ENCODE results near the gene COPA.
A peak's percentile ranks its signal among the peaks of the same experiment; 100 is the strongest.
"Not testable (repeated sequence)": the region's sequence is repeated elsewhere in the genome, so short reads cannot be mapped to it uniquely, and the experiment has no call there.

COPA gene

GRCh38 chr1:160328184-160328583 lies 14.9 kb downstream of the COPA start:
- DNase-seq (ENCODE audit: low read depth in 1 of 2, low spot score in 1 of 2), result no peak

DNA sequence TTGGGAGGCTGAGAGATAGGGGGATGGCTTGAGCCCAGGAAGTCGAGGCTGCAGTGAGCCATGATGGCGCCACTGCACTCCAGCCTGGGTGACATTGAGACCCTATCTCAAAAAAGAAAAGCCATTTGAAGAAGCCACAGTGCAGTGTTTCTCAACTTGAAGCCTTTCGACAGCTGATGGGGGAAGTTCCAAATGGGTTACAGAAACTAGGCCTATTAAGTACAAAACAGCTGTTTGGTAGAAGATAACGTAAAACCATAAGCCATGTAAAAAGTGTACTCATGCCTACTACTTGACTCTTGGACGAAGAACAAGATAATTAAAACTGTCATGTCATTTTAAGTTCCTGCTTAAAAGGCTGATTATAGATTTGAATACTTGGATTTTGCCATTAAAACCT lies 16.6 kb downstream of the COPA start:
- DNase-seq (ENCODE audit: low read depth in 1 of 2, low spot score in 1 of 2), result no peak

DNA sequence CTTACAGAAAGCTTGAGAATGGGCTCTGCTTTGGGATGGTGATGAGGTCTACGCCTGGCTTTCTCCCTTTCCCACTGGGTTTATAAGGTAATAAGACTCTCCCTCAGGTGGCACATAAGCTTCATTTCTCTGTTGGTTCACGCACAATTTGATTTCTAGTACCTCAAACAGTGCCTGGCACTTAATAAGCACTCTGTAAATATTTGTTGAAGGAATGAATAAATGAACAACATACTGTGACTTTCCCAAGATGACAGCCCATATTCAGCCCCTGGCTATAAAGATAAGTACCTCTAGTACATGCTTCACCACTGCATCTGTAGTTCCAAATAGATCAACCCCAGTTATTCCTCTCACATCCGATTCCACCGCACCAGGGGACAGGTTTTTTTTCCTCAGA lies 17.8 kb downstream of the COPA start:
- no peak for DNase-seq (ENCODE audit: low read depth in 1 of 2, low spot score in 1 of 2)

- no peak for DNase-seq (ENCODE audit: low read depth in 1 of 2, low spot score in 1 of 2)
Observed at GRCh38 chr1:160322831-160323230, 20.2 kb downstream of the COPA start.

- no peak for DNase-seq (ENCODE audit: low read depth in 1 of 2, low spot score in 1 of 2)
Observed at GRCh38 chr1:160315359-160315758, 27.7 kb downstream of the COPA start.

GRCh38 chr1:160309571-160309970 lies 33.5 kb downstream of the COPA start:
- no peak for DNase-seq (ENCODE audit: low read depth in 1 of 2, low spot score in 1 of 2)

- no peak for DNase-seq (ENCODE audit: low read depth in 1 of 2, low spot score in 1 of 2)
Observed at GRCh38 chr1:160309185-160309557, 33.9 kb downstream of the COPA start.

DNA sequence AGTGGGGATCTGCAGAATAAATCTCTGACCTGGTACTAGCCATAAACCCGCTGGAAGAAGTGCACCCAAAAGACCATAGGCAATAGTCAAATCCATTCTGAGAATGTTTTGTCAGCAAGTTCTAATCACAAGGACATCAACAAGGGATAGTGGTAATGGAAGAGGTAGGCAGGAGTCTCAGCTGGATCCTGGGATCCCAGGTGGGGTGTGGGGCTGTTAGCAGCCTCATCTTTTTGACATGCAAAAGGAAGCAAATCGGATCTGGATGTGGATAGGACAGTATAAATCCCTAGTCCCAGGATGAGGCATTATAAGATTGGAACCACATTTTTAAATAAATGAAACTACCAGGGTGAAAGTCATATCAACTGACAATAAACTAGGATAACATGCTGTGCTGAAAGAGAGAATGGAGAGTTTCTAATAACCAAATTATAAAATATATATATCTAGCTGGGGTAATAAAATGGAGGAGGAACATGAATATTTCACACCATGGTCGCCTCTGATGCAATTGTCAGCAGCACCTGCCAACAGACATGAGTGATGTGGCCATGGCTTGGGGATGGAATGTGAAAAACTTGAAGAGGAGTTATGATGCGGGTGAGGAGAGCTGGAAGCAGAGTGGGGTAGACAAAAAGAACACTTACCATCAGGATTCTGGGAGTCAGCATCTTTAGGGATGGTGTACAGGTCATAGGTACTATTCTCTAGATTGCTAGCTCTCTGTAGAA lies 34.4 kb downstream of the COPA start:
- no peak for DNase-seq (ENCODE audit: low read depth in 1 of 2, low spot score in 1 of 2)

- no peak for DNase-seq (ENCODE audit: low read depth in 1 of 2, low spot score in 1 of 2)
Observed at GRCh38 chr1:160307118-160307791, 35.8 kb downstream of the COPA start.

DNA sequence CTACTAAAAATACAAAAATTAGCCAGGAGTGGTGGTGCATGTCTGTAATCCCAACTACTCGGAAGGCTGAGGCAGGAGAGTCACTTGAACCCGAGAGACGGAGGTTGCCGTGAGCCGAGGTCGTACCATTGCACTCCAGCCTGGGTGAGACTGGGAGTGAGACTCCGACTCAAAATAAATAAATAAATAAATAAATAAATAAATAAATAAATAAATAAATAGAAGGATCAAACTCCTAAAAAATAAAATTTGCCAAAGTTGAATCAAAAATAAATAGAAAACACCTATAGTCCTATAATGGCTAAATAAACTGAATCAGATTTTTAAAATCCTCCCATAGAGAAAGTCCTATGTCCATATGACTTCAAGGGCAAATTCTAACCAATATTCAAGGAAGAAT lies 42.9 kb downstream of the COPA start:
- DNase-seq (ENCODE audit: low read depth in 1 of 2, low spot score in 1 of 2), result no peak

- no peak for DNase-seq (ENCODE audit: low read depth in 1 of 2, low spot score in 1 of 2)
Observed at GRCh38 chr1:160296036-160296435, 47.0 kb downstream of the COPA start.

DNA sequence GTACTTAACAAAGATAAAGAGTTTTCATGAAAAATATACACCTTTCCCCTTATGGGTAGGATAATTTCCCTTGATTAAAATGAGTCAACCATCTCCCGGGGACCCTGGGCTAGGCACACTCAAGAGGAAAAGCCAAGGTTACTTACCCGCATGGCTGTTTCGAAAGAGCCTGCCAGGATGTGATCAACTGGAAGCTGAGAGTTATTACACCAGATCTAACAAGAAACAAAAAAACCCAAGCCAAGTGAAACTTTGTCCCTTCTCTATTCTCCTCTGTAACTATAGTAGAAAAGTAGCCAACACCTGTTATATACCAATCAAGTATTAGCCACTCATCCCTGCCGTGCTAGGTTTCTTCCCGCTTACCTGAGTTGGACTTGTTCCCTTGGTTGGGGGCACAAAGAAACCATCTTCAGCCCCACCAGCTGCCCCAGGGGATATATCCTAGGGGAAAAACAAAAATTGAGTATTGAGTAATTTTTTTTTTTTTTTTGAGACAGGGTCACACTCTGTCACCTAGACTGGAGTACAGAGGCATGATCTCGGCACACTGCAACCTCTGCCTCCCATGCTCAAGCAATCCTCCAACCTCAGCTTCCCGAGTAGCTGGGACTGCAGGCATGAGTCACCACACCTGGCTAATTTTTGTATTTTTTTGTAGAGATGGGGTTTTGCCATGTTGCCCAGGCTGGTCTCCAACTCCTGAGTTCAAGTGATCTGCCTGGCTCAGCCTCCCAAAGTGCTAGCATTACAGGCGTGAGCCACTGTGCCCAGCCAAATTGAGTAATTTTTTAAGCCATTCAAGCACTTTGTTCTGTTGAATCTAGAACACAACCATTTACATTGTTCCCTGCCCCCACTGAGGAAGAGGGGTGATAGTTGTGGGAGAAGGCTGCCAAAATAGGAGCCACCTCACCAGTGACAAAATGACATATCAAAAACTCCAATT lies 49.8 kb downstream of the COPA start:
- no peak for DNase-seq (ENCODE audit: low read depth in 1 of 2, low spot score in 1 of 2)

DNA sequence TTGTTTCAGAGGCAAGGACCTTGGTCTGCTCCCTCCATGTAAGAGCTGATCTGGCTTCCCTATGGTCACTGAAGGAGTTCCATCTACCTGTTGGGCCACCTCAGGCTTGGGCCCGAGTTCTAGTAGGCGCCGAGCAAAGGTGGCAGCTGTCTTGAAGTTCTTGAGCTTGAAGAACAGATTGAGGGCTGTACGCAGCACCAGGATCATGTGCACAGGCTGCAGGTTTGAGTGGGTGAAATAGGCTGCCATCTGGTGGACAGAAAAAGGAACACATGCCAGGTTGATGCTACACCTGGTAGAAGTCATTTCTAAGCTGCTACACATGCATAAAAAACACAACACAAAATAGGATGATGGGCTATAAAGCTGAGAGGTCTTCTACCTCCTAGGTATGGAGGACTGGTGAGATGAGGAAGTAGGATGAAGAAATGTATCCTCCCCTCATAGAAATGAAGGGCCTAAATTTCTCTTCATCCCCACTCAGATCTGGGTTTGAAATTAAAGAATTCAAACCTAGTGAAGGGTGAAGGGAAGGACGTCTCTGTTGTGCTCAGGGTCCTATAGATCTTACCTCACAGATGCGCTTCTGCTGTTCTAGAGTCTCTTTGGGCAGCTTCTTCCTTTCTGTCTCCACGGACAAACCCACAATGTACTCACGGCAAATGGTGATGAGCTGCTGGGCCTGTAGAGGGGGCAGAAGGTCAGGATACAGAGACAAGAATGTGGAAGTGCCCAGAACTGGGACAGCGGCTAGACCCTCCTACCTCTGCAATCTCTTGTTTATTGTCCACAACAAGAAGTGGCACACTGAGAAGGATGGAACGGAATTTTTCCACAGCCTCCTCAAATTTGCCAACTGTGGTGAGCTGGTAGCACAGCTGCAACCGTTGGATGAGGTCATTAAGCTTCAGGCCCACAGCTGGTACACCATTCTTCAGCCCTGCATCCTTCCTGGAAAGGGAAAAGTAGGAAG lies 51.5 kb downstream of the COPA start:
- peak; percentile 16 to 25 for DNase-seq (ENCODE audit: low read depth in 1 of 2, low spot score in 1 of 2)

DNA sequence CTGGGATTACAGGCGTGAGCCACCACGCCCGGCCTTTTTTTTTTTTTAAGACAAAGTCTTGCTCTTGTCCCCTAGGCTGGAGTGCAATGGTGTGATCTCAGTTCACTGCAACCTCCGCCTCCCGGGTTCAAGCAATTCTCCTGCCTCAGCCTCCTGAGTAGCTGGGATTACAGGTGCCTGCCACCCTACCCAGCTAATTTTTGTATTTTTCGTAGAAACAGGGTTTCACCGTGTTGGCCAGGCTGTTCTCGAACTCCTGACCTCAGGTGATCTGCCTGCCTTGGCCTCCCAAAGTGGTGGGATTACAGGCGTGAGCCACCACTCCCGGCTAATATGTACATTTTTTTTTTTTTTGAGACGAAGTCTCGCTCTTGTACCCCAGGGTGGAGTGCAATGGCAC lies 55.3 kb downstream of the COPA start:
- DNase-seq (ENCODE audit: low read depth in 1 of 2, low spot score in 1 of 2), result not testable (repeated sequence)

DNA sequence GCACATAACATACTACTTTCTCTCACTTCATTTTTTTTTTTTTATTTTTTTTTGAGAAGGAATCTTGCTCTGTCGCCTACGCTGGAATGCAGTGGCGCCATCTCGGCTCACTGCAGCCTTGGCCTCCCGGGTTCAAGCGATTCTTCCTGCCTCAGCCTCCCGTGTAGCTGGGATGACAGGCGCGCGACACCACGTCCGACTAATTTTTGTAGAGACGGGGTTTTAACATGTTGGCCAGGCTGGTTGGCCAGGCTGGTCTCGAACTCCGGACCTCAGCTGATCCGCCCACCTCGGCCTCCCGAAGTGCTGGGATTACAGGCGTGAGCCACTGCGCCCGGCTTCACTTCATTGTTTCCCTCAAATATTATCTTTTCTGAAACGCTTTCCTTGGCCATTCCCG lies 57.5 kb downstream of the COPA start:
- no peak for DNase-seq (ENCODE audit: low read depth in 1 of 2, low spot score in 1 of 2)

GRCh38 chr1:160284782-160285344 lies 58.2 kb downstream of the COPA start, which contains the start of gene PEX19:
TSS of gene PEX19 (minus strand) at chr1:160285133. CDS start at chr1:160285124, 9 bp downstream.
- DNase-seq (ENCODE audit: low read depth in 1 of 2, low spot score in 1 of 2), result peak; percentile 84 to 90

DNA sequence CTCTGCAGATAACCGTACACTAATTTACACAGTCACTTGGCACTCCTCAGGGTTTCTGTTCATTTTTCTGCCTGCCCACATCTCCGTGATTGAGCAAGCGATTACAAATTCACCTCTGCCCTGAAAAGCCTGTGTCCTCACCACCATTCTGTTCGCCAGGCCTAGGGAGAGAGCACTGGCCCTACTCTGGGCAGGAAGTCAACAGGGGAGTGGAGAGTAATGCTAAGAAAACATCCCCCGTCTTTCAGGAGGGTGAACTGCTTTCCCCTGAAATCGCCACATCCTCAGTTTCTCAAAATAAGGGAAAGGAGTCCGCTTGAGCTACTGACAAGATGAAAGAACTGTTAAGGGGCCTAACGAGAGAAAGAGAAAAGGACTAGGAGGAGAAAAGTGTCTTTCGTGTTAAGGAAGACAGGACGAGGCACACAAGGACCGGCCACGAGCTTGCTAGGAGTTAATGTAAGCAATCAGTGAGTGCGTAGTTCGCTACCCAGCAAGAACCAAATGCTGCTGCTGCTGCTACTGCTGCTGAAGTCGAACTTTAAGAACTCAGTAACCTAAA lies 58.7 kb downstream of the COPA start:
- no peak for DNase-seq (ENCODE audit: low read depth in 1 of 2, low spot score in 1 of 2)

DNA sequence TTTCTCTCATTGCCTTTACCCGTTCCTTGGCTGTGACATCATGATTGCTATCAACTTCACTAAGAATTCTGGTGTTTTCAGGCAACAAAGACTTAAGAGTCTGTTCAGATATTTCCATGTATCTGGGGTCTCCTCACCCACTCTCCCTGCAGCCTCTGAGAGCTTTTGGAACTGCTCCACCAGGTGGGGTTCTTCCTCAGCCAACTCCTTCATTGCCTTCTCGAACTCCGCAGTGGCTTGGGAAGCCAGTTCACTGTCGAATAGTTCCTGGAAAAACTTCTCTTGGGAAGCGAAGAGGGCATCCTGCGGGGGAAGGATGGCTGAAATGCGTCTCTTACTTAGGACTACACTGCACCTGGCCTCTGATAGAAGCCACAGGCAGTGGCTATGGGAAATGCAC lies 60.2 kb downstream of the COPA start:
- DNase-seq (ENCODE audit: low read depth in 1 of 2, low spot score in 1 of 2), result no peak

GRCh38 chr1:160277987-160278386 lies 65.1 kb downstream of the COPA start:
- DNase-seq (ENCODE audit: low read depth in 1 of 2, low spot score in 1 of 2), result no peak

DNA sequence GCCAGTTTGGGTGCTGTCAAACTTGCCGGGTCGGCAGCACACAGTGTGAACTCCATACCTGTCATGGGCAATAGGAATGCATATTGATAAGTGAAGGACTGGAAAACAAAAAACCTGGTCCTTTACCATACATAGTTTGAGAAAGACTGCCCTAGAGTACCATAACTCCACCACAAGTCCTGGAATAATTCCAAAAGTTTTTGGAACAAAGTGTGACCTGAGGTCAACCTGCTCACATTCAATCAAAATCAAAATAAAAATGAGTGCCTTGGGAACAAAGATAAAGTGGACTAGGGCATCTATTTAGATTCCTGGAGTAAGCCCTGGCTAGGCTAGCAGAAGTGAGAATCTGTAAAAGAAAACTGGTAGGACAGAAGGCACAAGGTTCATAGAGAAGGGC lies 65.7 kb downstream of the COPA start:
- DNase-seq (ENCODE audit: low read depth in 1 of 2, low spot score in 1 of 2), result no peak

Measured in stimulated activated CD4-positive, alpha-beta T cell treated with anti-CD3 and anti-CD28 coated beads, Interleukin-15, amount 100 ng/mL, for 1 hour (primary cell).